GM21515 (cell line): ENCODE data around the gene WIPI1.
A peak's percentile ranks its signal among the peaks of the same experiment; 100 is the strongest.
"Not testable (repeated sequence)": the region's sequence is repeated elsewhere in the genome, so short reads cannot be mapped to it uniquely, and the experiment has no call there.

Source experiments
- ATAC-seq: cut with Tn5 transposase; IDR thresholded peaks from one replicate; pipeline ENCODE4 v1.9.1; 2021; ENCODE audit not compliant: unreplicated experiment

Gene WIPI1

GRCh38 chr17:68420065-68420464 lies 37.2 kb downstream of the WIPI1 start:
- ATAC-seq: no peak

DNA sequence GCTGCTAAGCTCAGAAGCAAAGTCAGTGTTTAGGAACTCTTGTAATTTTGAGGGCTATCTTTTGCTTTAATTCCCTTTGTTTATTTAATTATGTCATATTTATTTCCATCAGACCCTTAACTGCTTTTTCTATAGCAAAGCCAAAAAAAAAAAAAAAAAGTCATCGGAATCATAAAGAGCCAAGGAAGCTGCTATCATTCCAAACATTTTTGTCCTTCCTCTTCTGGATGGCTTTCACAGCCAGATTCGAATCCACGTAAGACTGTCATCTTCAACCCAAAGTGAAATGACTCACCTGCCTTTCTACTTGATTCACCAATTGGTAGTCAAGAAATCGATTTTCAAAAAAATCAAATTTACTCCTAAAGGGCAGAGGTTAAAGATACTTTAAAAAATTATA lies 38.4 kb downstream of the WIPI1 start:
- no peak for ATAC-seq

GRCh38 chr17:68417317-68417716 lies 40.0 kb downstream of the WIPI1 start:
- ATAC-seq: no peak

DNA sequence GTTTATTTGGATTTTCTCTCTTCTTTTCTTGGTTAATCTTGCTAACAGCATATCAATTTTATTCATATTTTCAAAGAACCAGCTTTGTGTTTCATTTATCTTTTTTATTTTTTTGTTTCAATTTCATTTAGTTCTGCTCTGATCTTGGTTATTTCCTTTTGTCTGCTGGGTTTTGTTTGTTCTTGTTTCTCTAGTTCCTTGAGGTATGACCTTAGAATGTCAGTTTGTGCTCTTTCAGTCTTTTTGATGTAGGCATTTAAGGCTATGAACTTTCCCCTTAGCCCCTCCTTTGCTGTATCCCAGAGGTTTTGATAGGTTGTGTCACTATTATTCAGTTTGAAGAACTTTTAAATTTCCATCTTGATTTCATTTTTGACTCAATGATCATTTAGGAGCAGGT lies 42.4 kb downstream of the WIPI1 start:
- ATAC-seq: not testable (repeated sequence)

GRCh38 chr17:68413597-68414560 lies 43.4 kb downstream of the WIPI1 start:
- ATAC-seq: not testable (repeated sequence)

DNA sequence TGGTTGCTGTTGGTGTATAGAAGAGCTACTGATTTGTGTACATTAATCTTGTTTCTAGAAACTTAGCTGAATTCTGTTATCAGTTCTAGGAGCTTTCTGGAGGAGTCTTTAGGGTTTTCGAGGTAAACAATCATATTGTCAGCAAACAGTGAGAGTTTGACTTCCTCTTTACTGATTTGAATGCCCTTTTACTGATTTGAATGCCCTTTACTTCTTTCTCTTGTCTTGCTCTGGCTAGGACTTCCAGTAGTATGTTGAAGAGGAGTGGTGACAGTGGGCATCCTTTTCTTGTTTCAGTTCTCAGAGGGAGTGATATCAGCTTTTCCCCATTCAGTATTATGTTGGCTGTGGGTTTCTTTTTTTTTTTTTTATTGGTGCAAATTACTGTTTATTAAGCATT lies 49.6 kb downstream of the WIPI1 start:
- not testable (repeated sequence) for ATAC-seq

GRCh38 chr17:68403837-68404236 lies 53.5 kb downstream of the WIPI1 start:
- not testable (repeated sequence) for ATAC-seq

DNA sequence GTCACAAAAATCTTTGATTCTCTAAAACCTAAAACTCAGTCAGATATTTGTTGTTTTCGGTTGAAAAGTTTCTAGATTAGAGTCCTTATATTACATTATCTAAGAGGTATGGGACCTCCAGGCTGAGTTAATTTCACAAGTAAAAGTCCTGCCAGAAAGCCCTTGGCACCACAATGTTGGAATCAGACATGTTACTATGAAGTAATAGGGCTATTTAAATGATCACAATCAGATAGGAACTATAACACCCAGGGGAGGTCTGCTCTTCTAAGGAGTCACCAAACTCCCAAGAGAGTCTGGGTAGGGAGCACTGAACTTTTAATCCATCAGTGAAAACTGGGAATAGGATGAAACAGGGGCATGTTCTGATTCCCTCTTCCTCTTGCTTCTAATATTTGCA lies 54.2 kb downstream of the WIPI1 start:
- no peak for ATAC-seq

DNA sequence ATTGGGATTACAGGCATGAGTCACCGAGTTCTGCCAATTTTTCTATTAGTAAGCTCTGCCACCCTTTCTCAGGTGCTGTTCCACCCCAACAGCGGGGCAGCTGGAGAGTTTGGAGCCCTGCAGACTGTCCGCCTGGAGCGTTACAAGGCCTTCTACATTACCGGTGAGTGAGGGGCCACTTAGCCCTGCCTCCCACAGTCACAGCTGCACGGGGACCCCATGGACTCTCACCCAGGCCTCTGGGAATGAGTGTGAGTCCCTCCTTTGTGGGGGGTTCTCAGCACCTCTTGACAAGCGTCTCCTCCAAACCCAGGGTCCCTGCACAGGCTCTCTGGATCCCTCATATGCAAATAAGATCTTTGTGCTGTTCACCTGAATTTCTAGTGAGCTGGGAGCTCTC lies 56.0 kb downstream of the WIPI1 start:
- ATAC-seq: no peak

DNA sequence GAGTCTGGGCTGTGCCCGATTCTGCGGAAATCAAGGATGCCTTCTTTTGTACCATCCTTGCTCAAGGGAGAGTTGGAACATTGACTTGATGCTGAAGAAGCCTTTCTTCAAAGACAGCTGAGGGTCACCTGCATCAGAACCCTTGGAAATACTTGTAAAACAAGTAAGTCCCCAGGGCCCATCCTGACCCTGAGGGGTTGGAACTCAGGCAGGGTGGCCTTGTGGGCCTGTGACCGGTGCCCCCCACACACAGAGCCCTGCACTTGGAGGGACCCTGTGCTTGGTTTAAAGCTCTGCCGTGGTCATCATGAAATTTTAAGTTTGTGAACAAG lies 56.9 kb downstream of the WIPI1 start:
- ATAC-seq: no peak

DNA sequence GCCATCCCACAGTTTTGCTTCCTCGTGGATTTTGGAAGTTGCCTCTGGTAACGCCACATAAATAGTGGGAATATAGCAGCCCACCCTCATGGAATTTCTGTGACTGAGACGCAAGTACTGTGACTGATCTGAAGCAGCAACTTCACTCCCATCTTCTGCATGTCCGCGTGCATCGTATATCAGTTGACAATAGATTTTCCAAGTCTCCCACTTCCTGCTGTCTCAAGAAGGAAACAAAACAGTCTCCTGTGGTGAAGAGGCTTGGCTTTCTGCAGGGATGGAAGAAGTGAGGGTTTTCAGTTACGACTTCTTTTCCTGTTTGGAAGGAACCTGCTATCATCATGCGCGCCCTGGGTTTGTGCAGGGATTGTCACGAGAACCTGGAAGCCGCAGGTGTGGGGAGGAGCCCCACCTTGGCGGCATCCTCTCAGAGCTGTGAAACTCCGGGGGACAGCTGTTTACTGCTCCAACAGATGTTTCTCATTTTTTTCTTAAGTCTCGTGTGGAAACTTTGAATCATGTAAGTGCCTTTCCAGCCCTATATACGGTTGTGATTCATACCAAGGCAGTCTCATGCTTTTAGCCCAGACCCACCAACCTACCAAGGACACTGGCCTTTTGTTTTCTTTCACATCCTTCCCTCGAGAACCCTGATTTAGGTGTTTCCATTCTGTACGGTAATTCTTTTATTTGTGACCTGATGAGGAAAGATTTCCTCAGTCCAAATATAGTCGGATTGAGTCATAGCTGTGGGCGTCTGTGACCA lies 57.5 kb downstream of the WIPI1 start:
- no peak for ATAC-seq

DNA sequence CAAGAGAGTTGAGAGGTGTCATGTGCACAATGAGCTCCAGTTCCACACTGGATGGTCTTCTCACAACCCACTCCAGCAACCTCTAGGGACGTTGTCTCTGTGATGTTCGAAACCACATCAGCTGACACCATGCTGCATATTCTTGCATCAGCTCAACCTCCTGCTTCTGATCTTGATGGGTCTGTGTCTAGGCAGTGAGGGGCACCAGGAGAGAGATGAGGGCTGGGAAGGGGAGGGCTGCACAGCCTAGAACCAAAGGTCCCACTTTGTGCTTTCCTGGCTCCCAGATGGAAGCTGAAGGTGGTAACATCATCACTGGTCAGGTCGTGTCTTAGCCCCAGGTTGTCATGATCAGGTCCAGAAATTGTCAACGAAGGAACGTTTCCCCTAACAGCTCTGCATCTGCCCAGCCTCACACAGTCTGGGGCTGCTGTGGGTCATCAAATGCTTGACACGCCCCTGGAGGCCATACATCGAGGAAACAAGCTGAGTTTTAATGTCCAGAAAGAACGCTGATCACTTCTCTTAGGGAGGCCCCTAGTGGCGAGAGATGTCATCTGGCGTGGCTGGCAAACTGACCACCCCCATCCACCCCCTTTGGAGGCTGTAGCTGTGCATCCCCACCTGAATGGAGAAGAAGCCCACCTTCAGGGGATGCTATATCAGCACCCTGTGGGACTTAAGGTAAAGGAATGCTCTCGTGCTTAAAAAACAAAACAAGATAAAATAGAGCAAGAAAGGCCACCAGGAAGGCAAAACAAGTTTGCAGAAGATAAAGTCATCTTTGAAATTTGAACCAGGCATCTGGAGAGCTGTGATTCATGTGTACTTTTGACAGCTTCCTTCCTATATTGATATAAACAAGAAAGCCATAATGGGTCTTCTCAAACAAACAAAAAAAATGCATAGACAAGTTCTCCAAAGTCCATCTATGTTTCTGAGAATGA lies 58.3 kb downstream of the WIPI1 start:
- peak; percentile 79 for ATAC-seq

- no peak for ATAC-seq
These were observed 60.2 kb downstream of the WIPI1 start for GRCh38 chr17:68397108-68397536.

GRCh38 chr17:68396226-68397107 lies 60.8 kb downstream of the WIPI1 start:
- no peak for ATAC-seq

DNA sequence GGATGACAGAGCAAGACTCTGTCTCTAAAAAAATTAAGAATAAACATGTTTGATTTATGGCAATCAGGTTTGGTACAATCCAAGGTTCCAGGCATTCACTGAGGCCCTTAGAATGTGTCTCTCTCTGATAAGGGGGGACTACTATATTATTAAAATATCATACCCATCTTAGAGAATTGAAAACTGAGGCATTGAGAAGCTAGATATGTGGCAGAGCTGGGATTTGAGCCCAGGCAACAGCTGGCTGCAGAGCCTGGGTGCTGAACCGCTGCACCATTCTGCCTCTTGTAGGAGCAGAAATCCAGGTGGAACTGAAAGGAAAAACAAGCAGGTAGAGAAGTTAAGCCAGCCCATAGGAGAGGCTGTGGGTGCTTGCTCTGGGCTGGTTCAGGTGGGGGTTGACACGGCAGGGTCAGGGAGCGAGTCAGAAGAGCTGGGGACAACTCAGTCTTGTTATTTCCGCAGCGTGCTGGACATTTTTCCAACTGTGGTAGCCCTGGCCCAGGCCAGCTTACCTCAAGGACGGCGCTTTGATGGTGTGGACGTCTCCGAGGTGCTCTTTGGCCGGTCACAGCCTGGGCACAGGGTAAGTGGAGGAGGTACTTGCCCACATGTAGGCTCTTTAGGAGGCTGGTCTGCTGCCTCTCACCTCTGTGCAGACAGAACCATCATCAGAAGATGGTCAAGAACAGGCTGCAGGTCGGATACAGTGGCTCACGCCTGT lies 62.5 kb downstream of the WIPI1 start:
- no peak for ATAC-seq

DNA sequence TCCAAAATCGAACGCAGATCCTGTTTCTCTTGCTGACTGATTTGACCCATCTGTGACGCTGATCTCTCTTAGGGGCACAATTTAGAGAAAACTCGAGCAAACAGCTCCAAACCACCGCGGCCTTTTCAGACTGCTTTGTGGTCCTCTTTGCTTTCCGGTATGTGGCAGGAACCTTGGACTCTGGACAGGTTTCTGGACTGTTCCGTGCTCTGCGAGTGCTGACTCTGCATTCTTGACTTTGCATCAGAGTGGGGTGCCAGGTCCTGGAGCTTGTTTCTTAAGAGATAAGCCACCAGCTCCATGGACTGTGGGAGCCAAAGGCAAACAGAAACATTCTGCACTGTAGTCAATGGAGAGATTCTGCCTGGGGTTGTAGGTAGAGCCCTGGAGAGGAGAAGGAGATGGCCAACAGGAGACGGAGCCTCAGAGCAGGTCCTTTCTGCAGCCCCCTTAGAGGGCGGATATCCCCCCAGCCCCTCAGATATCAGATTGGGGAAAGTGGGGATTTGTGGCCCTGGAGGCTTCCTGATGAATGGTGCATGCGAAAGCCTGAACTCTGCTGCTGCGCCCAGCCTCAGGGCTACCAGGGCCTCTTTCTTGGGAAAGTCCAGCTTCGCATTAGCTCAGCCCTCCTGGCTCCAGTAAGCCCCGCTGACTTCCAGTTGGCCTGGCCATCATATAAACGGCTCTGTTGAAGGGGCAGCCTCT lies 65.6 kb downstream of the WIPI1 start:
- ATAC-seq: no peak

DNA sequence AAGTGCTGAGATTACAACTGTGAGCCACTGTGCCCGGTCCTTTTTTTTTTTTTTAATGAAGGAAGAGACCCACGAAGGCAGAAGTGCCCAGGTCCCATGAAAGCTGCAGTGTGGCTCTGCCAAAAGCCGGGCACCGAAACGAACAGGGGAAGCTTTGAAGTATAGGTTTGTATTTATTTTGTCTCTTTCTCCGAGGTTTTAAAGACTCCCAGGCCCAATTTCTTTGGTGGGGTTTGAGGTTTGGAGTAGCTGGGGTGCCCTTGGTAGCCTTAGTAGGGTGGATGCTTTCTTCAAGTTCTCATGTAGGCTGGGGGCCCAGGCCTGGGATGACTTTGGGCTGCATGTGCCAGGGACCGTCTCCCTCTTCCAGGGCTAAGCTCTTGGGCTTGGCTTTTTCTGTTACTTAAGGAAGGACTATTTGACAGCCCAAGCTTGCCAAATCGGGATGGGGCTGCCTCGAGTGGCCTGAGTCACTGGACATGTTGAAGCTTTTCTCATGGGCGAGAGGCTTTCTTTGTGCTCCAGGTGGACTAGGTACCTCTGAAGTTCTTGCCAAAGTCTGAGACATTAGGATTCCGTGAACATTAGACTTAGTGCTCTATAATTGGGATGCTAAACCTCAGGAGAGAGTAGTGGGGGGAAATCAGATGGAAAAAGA lies 66.3 kb downstream of the WIPI1 start:
- no peak for ATAC-seq

DNA sequence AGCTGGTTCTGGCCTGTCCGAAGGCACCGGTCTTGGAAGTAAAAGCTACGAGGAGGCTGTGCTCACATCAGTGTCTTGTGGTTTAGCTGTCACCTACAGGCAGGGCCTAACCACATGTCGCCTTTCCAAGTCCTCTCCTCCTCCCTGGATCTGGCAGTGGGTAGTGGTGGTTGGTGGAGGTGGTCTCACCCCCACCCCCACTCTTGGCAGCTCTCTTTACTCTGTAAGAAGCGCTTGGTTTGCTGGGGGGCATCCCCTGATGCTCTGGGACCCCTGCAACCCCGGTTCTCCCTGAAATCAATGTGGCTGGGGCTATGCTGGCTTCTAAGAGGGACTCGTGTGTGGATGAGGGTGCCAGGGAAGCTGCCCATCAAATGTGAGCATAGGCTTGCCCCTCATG lies 68.3 kb downstream of the WIPI1 start:
- ATAC-seq: no peak
